Measurements from ENCODE around the gene MRPL14. TPM values are rescaled to one million over a fixed set of nuclear protein-coding genes. Genes with fewer than 3 reads are reported as not detected.
A peak's percentile ranks its signal among the peaks of the same experiment; 100 is the strongest.

The MRPL14 gene
- total RNA-seq, 1 donor: 47.5 TPM

GRCh38 chr6:44081753-44082152 is 45.5 kb downstream of the MRPL14 start:
- no peak overlapping the region for H3K4me3 ChIP-seq (ENCODE audit: low read depth, low read length)
- no peak for TF ChIP-seq CTCF (IDR thresholded peaks at IDR 0.05; ENCODE audit: insufficient read depth, low read depth, low read length)
- DNase-seq (ENCODE audit: low read depth): no peak

- DNase-seq (ENCODE audit: low read depth): no peak
- H3K4me3 ChIP-seq (ENCODE audit: low read depth, low read length): no peak overlapping the region
- no peak for TF ChIP-seq CTCF (IDR thresholded peaks at IDR 0.05; ENCODE audit: insufficient read depth, low read depth, low read length)
Observed at GRCh38 chr6:44080561-44081521, 46.4 kb downstream of the MRPL14 start.

- H3K4me3 ChIP-seq (ENCODE audit: low read depth, low read length): no peak overlapping the region
- no peak for DNase-seq (ENCODE audit: low read depth)
- TF ChIP-seq CTCF (IDR thresholded peaks at IDR 0.05; ENCODE audit: insufficient read depth, low read depth, low read length): no peak
Observed at GRCh38 chr6:44079672-44080071, 47.6 kb downstream of the MRPL14 start.

- DNase-seq (ENCODE audit: low read depth): peak; percentile 74
- TF ChIP-seq CTCF (IDR thresholded peaks at IDR 0.05; ENCODE audit: insufficient read depth, low read depth, low read length): peak; percentile 90
- H3K4me3 ChIP-seq (ENCODE audit: low read depth, low read length): no peak overlapping the region
Observed at GRCh38 chr6:44078827-44079671, 48.2 kb downstream of the MRPL14 start.

GRCh38 chr6:44078219-44078826 is 48.9 kb downstream of the MRPL14 start:
- TF ChIP-seq CTCF (IDR thresholded peaks at IDR 0.05; ENCODE audit: insufficient read depth, low read depth, low read length): no peak

GRCh38 chr6:44077214-44077946 is 49.9 kb downstream of the MRPL14 start:
- TF ChIP-seq CTCF (IDR thresholded peaks at IDR 0.05; ENCODE audit: insufficient read depth, low read depth, low read length): no peak
- DNase-seq (ENCODE audit: low read depth): no peak
- no peak overlapping the region for H3K4me3 ChIP-seq (ENCODE audit: low read depth, low read length)

More at GRCh38 chr6:44078219-44078826, 48.9 kb downstream of the MRPL14 start:
- no peak for DNase-seq (ENCODE audit: low read depth)
- no peak overlapping the region for H3K4me3 ChIP-seq (ENCODE audit: low read depth, low read length)

All from fibroblast of villous mesenchyme (primary cell).